H1 (cell line): ENCODE results near the gene TAF4. TPM values are rescaled to one million over a fixed set of nuclear protein-coding genes. Genes with fewer than 3 reads are reported as not detected.

ENCODE experiments used
- CTCF ChIA-PET: fragments of 300-600 bp; sonication (Branson Sonifier 250); formaldehyde crosslinking; loops from one replicate; lab custom pipeline; 2021; ENCODE audit not compliant: partially characterized antibody; lab: Charles Lee
- POLR2A ChIA-PET: fragments of 300-600 bp; sonication (Branson Sonifier 250); formaldehyde crosslinking; loops from one replicate; lab custom pipeline; 2021; ENCODE audit warnings: inconsistent platforms; ENCODE audit not compliant: partially characterized antibody; lab: Charles Lee
- DNase-seq, 2 experiments: peaks; one replicate each; pipeline versions ENCODE4 v3.0.0 to v3.0.0-alpha.2; 2010 to 2022; ENCODE audit warnings: low spot score in 2 of 2, low read depth in 1 of 2, mixed read lengths in 1 of 2
- FAIRE-seq: peaks from 2 replicates; lab custom pipeline; 2011; peaks lifted over from hg19 to GRCh38; lab: Jason Lieb, UNC
- H2AFZ ChIP-seq: 2 replicates; pipeline ENCODE4 v1.8.1; 2012; ENCODE audit warnings: low read length, inconsistent platforms
- H2AK5ac ChIP-seq: 2 replicates; pipeline ENCODE4 v1.6.1; 2013; ENCODE audit warnings: low read depth, low read length
- H2BK120ac ChIP-seq: replicated peaks from 2 replicates; pipeline ENCODE3; 2013; ENCODE audit warnings: low read depth, low read length, inconsistent platforms
- H2BK12ac ChIP-seq: 2 replicates; pipeline ENCODE4 v1.6.1; 2013; ENCODE audit warnings: low read depth, low read length
- H2BK15ac ChIP-seq: 2 replicates; pipeline ENCODE4 v1.6.1; 2013; ENCODE audit warnings: low read length
- H2BK20ac ChIP-seq: 2 replicates; pipeline ENCODE4 v1.6.1; 2013; ENCODE audit warnings: low read length
- H2BK5ac ChIP-seq: 2 replicates; pipeline ENCODE4 v1.6.1; 2013; ENCODE audit warnings: low read depth, low read length
- H3K14ac ChIP-seq: 2 replicates; pipeline ENCODE4 v1.6.1; 2013; ENCODE audit warnings: inconsistent platforms; ENCODE audit not compliant: insufficient read length
- H3K18ac ChIP-seq: 2 replicates; pipeline ENCODE4 v1.6.1; 2013; ENCODE audit warnings: low read length; ENCODE audit errors: extremely low read depth
- H3K23ac ChIP-seq: 2 replicates; pipeline ENCODE4 v1.6.1; 2013; ENCODE audit warnings: inconsistent platforms; ENCODE audit not compliant: insufficient read length
- H3K23me2 ChIP-seq: 2 replicates; pipeline ENCODE4 v1.6.1; 2013; ENCODE audit warnings: low read depth, low read length
- H3K27ac ChIP-seq: 2 replicates; pipeline ENCODE4 v1.6.1; 2011; ENCODE audit warnings: low read depth, low read length, inconsistent platforms
- H3K27me3 ChIP-seq, 4 experiments: replicated peaks in 1 of 4; 1 replicate in 1 of 4; 2 replicates in 3 of 4; pipeline versions ENCODE4 v1.6.1 to v1.8.1; 2011 to 2013; ENCODE audit warnings: low read length in 3 of 4, mild to moderate bottlenecking in 3 of 4, inconsistent platforms in 2 of 4, mixed read lengths in 2 of 4, moderate library complexity in 1 of 4; ENCODE audit not compliant: control insufficient read depth in 3 of 4, insufficient read depth in 3 of 4; ENCODE audit errors: extremely low read depth in 1 of 4
- H3K36me3 ChIP-seq, 4 experiments: 2 replicates each; pipeline versions ENCODE4 v1.6.1 to v1.8.1; 2011 to 2013; ENCODE audit warnings: mild to moderate bottlenecking in 4 of 4, low read length in 3 of 4, moderate library complexity in 2 of 4, control low read depth in 1 of 4, inconsistent platforms in 1 of 4; ENCODE audit not compliant: insufficient read depth in 4 of 4, control insufficient read depth in 2 of 4
- H3K4ac ChIP-seq: replicated peaks from 2 replicates; pipeline ENCODE3; 2013; ENCODE audit warnings: low read length, low read depth, mixed read lengths, inconsistent platforms; ENCODE audit not compliant: insufficient read length
- H3K4me1 ChIP-seq, 4 experiments: replicated peaks in 1 of 4; 1 replicate in 1 of 4; 2 replicates in 3 of 4; pipeline versions ENCODE4 v1.6.1 to v1.8.1; 2011 to 2013; ENCODE audit warnings: low read length in 3 of 4, inconsistent platforms in 2 of 4, mixed read lengths in 1 of 4; ENCODE audit not compliant: insufficient read depth in 4 of 4, control insufficient read depth in 3 of 4
- H3K4me2 ChIP-seq, 2 experiments: 2 replicates each; pipeline versions ENCODE4 v1.6.1 to v1.8.1; 2011 to 2013; ENCODE audit warnings: low read depth in 2 of 2, low read length in 2 of 2, control low read depth in 1 of 2, inconsistent platforms in 1 of 2, mild to moderate bottlenecking in 1 of 2; ENCODE audit not compliant: insufficient read depth in 1 of 2
- H3K4me3 ChIP-seq, 4 experiments: fragments of 200-600, 300-600 bp in 1 of 4; sonication (generic), shearing (Covaris generic), sonication (Bioruptor Twin) in 1 of 4; 2 replicates each; pipeline versions ENCODE4 v1.5.1 to v1.8.1; 2011 to 2016; ENCODE audit warnings: low read length in 4 of 4, low read depth in 3 of 4, control low read depth in 2 of 4, inconsistent platforms in 2 of 4, mild to moderate bottlenecking in 2 of 4, mixed read lengths in 1 of 4, moderate library complexity in 1 of 4; ENCODE audit not compliant: insufficient read depth in 2 of 4; ENCODE audit errors: extremely low read depth in 1 of 4
- H3K56ac ChIP-seq: replicated peaks from 2 replicates; pipeline ENCODE3; 2013; ENCODE audit warnings: low read depth, mild to moderate bottlenecking, mixed read lengths, low read length, inconsistent platforms; ENCODE audit not compliant: insufficient read length
- H3K79me1 ChIP-seq: 2 replicates; pipeline ENCODE4 v1.6.1; 2013; ENCODE audit warnings: low read depth, low read length, control low read depth
- H3K79me2 ChIP-seq, 2 experiments: 2 replicates each; pipeline versions ENCODE4 v1.6.1 to v1.8.1; 2012 to 2013; ENCODE audit warnings: low read length in 2 of 2, mild to moderate bottlenecking in 2 of 2, inconsistent platforms in 1 of 2; ENCODE audit not compliant: insufficient read depth in 2 of 2, control insufficient read depth in 1 of 2
- H3K9ac ChIP-seq, 4 experiments: replicated peaks in 1 of 4; 1 replicate in 1 of 4; 2 replicates in 3 of 4; pipeline versions ENCODE4 v1.6.1 to v1.8.1; 2011 to 2013; ENCODE audit warnings: low read depth in 3 of 4, low read length in 3 of 4, control low read depth in 2 of 4, mild to moderate bottlenecking in 2 of 4, moderate library complexity in 2 of 4, inconsistent platforms in 1 of 4; ENCODE audit errors: extremely low read depth in 1 of 4
- H3K9me3 ChIP-seq, 2 experiments: 2 replicates each; pipeline versions ENCODE4 v1.6.1 to v1.8.1; 2012 to 2013; ENCODE audit warnings: mild to moderate bottlenecking in 2 of 2, moderate library complexity in 2 of 2, control low read depth in 1 of 2, inconsistent platforms in 1 of 2, low read depth in 1 of 2, low read length in 1 of 2, mixed read lengths in 1 of 2; ENCODE audit not compliant: insufficient read depth in 2 of 2
- H4K20me1 ChIP-seq, 2 experiments: replicated peaks in 1 of 2; 2 replicates each; pipeline versions ENCODE3 to v1.8.1; 2011 to 2013; ENCODE audit warnings: inconsistent platforms in 2 of 2, low read length in 2 of 2, mild to moderate bottlenecking in 1 of 2; ENCODE audit not compliant: insufficient read depth in 2 of 2, control insufficient read depth in 1 of 2
- H4K5ac ChIP-seq: 2 replicates; pipeline ENCODE4 v1.6.1; 2013; ENCODE audit warnings: low read length, low read depth, mixed read lengths, inconsistent platforms; ENCODE audit not compliant: insufficient read length
- H4K8ac ChIP-seq: 2 replicates; pipeline ENCODE4 v1.8.0; 2013; ENCODE audit warnings: mild to moderate bottlenecking, moderate library complexity, low read length, inconsistent platforms; ENCODE audit not compliant: insufficient read depth; ENCODE audit errors: extremely low read depth
- H4K91ac ChIP-seq: replicated peaks from 2 replicates; pipeline ENCODE3; 2013; ENCODE audit warnings: low read length, mixed read lengths, inconsistent platforms; ENCODE audit not compliant: insufficient read length
- ASH2L ChIP-seq: fragments of 200-600, 300-600 bp; sonication (generic); IDR thresholded peaks from one replicate; pipeline ENCODE4 v1.7.1; 2017; ENCODE audit warnings: low read length
- EZH2 ChIP-seq: fragments of 200-600 bp; sonication (generic); IDR thresholded peaks from 2 replicates; pipeline ENCODE4 v1.7.1; 2012; ENCODE audit warnings: low read depth, mild to moderate bottlenecking, moderate library complexity, low read length, inconsistent platforms; ENCODE audit not compliant: severe bottlenecking
- FOSL1 ChIP-seq: IDR thresholded peaks from 2 replicates; pipeline ENCODE4 v1.6.1; 2011; ENCODE audit warnings: mild to moderate bottlenecking, low read depth, low read length, moderate library complexity; ENCODE audit not compliant: insufficient read depth
- GTF2F1 ChIP-seq: IDR thresholded peaks from 2 replicates; pipeline ENCODE4 v1.6.1; 2012; ENCODE audit warnings: low read depth, low read length, improper control_type of control experiment, borderline replicate concordance
- HDAC2 ChIP-seq, 2 experiments: fragments of 300-600 bp in 1 of 2; sonication (generic) in 1 of 2; IDR thresholded peaks; 2 replicates each; pipeline ENCODE4 v1.6.1; 2011 to 2012; ENCODE audit warnings: low read depth in 2 of 2, low read length in 2 of 2, mild to moderate bottlenecking in 2 of 2, moderate library complexity in 2 of 2, borderline replicate concordance in 1 of 2, inconsistent platforms in 1 of 2
- JUND ChIP-seq: IDR thresholded peaks from 2 replicates; pipeline ENCODE4 v1.6.1; 2011; ENCODE audit warnings: mild to moderate bottlenecking, improper control_type of control experiment, low read length
- NANOG ChIP-seq: IDR thresholded peaks from 2 replicates; pipeline ENCODE4 v1.6.1; 2011; ENCODE audit warnings: low read length, low read depth, mild to moderate bottlenecking, inconsistent platforms; ENCODE audit not compliant: insufficient read depth, poor library complexity, severe bottlenecking
- POU5F1 ChIP-seq: IDR thresholded peaks from 2 replicates; pipeline ENCODE4 v1.6.1; 2011; ENCODE audit warnings: low read depth, mild to moderate bottlenecking, low read length, moderate library complexity
- SAP30 ChIP-seq: fragments of 300-600 bp; sonication (generic); IDR thresholded peaks from 2 replicates; pipeline ENCODE4 v1.7.1; 2012; ENCODE audit warnings: low read length, moderate library complexity, mild to moderate bottlenecking, inconsistent platforms; ENCODE audit not compliant: insufficient read depth, insufficient replicate concordance
- SP2 ChIP-seq: IDR thresholded peaks from 2 replicates; pipeline ENCODE4 v1.6.1; 2012; ENCODE audit warnings: mild to moderate bottlenecking, low read length, inconsistent platforms
- SP4 ChIP-seq: IDR thresholded peaks from 2 replicates; pipeline ENCODE4 v1.6.1; 2012; ENCODE audit warnings: low read length, inconsistent platforms
- WGBS, 2 experiments: shearing (Covaris generic) in 1 of 2; methylation state at CpG; one replicate each; pipeline versions ENCODE4 v1.1.6 to v1.1.7; 2013 to 2015; ENCODE audit warnings: low lambda C conversion rate in 2 of 2, mixed read lengths in 2 of 2, inconsistent platforms in 1 of 2, low coverage in 1 of 2, missing lambda C conversion rate in 1 of 2; ENCODE audit not compliant: insufficient replicate concordance in 2 of 2, insufficient coverage in 1 of 2, insufficient read length in 1 of 2; ENCODE audit errors: extremely low coverage in 1 of 2, missing lambda C conversion rate in 1 of 2; 5-methylcytosine and 5-hydroxymethylcytosine counted together
- polyA plus RNA-seq, 7 experiments: library from polyadenylated mRNA; depleted of rRNA in 3 of 7; stranded (reverse) in 5 of 7; unstranded in 2 of 7; fragments of >200 nt in 5 of 7; fragments of 200-250 nt in 2 of 7; gene quantifications; 1 replicate in 5 of 7; 2 replicates in 1 of 7; 4 replicates in 1 of 7; pipeline versions ENCODE4 v1.2.1 to v1.2.3, GENCODE V29; 2011 to 2013; ENCODE audit warnings: missing spikeins in 2 of 7, mixed read lengths in 2 of 7
- total RNA-seq: library from RNA; stranded (reverse); fragmentation: NEBNext Ultra II Directional; extraction: Animal tissue kit (Norgen Biotek cat#: 25700); gene quantifications from 2 replicates; pipeline ENCODE4 v1.2.1, GENCODE V29; 2021

TAF4 gene
- total and polyA plus RNA-seq, 2 of the 8 experiments (the other 6 are each of a cell fraction or from before 2014, with no cell fraction given) = 16.0 to 30.1 TPM

- no peaks in the 10 kb centered on the region for H3K27me3 ChIP-seq
- no peak overlapping the region for H4K91ac ChIP-seq
- H2BK120ac ChIP-seq = no peak overlapping the region
- no peaks in the 10 kb centered on the region for H3K36me3 ChIP-seq
- H3K79me2 ChIP-seq = no peaks in the 10 kb centered on the region
- no peak overlapping the region for H4K5ac ChIP-seq
- H3K9me3 ChIP-seq = no peaks in the 10 kb centered on the region
- no peaks in the 10 kb centered on the region for H4K20me1 ChIP-seq
- H3K23me2 ChIP-seq = no peaks in the 10 kb centered on the region
- H2BK12ac ChIP-seq = no peak overlapping the region
- H2BK20ac ChIP-seq = no peak overlapping the region
- 85% methylated on average over 27 of the region's 27 CpGs; no CpG with 5 or more reads in 1 of the 2 experiments for WGBS, 2 experiments
- no peak overlapping the region for H3K14ac ChIP-seq
- no peak overlapping the region for H2BK5ac ChIP-seq
- ChIA-PET POLR2A (no interaction called here), CTCF (interaction anchor here (1.0 to 1.3 kb wide), 2 partner anchors 11 to 14 kb away, joined by 3 to 5 read pairs; no protein-coding TSS in a partner anchor)
- no peak overlapping the region for H3K4me3 ChIP-seq
- H3K9ac ChIP-seq = no peak overlapping the region
- H3K18ac ChIP-seq = no peak overlapping the region
- H3K56ac ChIP-seq = no peak overlapping the region
- H3K4me2 ChIP-seq = no peak overlapping the region
- DNase-seq (peak in 1 of 2 experiments; percentile 43), FAIRE-seq (no peak)
- peak overlapping the region; percentile 3; the same call in 1 of the 2 replicates for H4K8ac ChIP-seq
- no peaks in the 10 kb centered on the region for H3K79me1 ChIP-seq
- peaks cover 0 to 20% (median 9%) of the 10 kb centered on the region in 4 experiments; a peak in 5 of 7 replicates for H3K4me1 ChIP-seq
- H3K23ac ChIP-seq = no peak overlapping the region
- no peak overlapping the region for H3K27ac ChIP-seq
- no peak overlapping the region for H2BK15ac ChIP-seq
- no peak overlapping the region for H3K4ac ChIP-seq
- no peak overlapping the region for H2AFZ ChIP-seq
- no peak overlapping the region for H2AK5ac ChIP-seq
- TF ChIP-seq SAP30 (no peak), NANOG (no peak), ASH2L (no peak), SP4 (no peak), SP2 (no peak), HDAC2 (IDR thresholded peaks at IDR 0.05; ENCODE audit: borderline replicate concordance in 1 of 2, low read depth in 2 of 2, low read length in 2 of 2) (no peak), FOSL1 (no peak), JUND (no peak), GTF2F1 (no peak), POU5F1 (no peak), EZH2 (no peak)
Measured at GRCh38 chr20:61938839-61939690, 126.6 kb downstream of the TAF4 start.
